Stimulated activated CD4-positive, alpha-beta T cell treated with anti-CD3 and anti-CD28 coated beads, Interleukin-1b, Interleukin-23, amount 100 ng/mL, for 1 hour (primary cell): Measurements from ENCODE around the gene CDADC1.

Experiments
- DNase-seq, 2 donors: peaks; one replicate each; pipeline ENCODE4 v3.0.0-alpha.2; 2020; ENCODE audit warnings: low read depth in 2 of 2

The CDADC1 gene

DNA sequence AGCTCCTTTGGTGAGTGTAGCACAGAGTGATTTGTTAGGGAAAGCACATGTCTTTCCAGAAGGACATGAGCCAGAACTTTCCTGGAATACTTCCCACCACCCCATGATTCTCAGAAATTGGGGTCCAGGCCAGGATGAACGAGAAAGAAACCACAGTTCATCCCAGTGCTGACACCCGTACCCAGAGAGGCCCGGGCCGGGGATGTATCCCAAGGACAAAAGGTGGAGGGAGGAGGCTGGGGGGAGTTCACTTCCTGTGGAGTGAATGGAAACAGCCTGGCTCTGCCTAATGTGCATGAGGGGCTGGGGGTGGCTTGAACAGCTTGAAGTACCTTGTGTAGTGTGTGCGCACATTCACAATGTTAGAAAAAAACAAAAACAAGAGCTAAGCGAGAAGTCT is 47.5 kb downstream of the CDADC1 start:
- no peak for DNase-seq

DNA sequence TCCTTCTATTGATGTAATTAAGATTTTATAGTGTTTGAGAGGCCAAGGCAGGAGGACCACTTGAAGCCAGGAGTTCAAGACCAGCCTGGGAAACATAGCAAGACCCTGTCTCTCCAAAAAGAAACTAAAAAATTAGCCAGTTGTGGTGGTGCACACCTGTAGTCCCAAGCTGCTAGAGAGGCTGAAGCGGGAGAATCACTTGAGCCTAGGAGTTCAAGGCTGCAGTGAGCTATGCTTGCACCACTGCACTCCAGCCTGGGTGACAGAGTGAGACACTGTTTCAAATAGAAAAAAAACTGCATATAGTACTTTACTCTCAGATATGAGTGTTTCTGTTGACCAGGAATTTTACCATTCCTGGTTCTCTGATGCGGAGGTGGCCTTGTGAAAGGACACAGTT is 48.9 kb downstream of the CDADC1 start:
- DNase-seq = no peak

DNA sequence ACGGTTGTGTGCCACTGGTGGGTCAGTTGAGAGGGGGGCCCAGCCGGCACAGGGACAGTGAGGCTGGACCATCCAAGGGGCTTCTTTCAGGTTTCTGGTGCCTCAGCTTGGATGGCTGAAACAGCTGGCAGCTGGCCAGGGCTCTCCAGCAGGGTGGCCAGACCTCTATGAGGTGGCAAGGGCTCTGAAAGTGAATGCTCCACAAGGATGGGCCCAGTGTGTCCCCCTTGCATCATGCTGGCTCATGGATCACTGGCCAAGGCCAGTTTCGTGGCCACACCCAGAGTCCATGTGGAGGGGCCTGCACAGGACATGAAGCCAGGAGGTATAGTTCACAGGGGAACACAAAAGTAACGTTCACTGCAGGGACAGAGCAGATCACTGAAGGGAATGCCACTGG is 49.6 kb downstream of the CDADC1 start:
- DNase-seq = no peak

DNA sequence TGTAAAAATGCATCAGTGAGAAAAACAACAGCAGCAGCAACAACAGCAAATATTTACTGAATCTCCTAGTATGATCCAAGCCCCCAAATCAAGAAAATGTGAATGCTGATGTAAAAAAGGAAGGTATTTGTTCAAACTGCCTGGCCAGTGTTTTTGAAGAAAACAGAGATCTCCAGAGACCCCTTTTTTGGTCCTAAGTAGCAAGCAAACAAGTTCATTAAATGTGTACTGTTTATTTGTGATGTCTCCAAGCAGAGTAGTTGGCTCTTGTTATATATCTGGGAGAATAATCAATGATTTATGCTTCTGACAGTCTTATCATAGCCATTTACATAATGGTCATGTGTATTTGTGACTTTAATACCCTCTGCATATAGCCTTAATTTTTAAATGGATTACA is 50.7 kb downstream of the CDADC1 start:
- DNase-seq = no peak

DNA sequence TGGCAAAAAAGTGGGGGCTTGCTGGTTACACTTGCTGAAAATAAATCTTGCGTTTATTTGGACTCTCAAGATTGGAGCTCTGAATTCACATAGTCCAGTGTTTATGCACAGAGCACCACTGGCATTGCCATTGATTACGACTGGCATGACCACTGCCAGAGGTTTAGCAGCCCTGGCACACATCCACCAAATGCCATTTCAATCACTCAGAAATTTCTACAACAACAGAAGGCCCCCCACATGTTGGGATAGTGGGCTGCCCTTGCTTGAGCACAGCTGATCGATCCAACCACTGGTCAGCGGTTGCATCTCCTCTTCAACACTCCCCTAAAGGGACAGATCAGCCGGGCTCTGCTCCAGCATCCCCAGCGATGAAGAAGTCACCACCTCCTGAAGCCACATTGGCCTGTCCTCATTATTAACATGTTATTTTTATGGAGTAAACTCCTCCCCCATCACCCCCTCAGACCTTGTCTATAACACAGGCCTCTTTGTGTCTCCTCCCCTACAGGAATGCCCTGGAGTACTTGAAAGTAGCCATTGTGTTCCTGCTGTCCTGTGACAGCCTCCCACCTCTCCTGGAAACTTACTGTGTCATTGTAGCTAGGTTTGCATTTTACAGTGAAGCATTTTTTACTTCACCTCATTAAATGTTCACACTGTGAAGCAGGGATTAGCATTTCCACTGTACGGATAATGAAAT is 51.3 kb downstream of the CDADC1 start:
- no peak for DNase-seq

DNA sequence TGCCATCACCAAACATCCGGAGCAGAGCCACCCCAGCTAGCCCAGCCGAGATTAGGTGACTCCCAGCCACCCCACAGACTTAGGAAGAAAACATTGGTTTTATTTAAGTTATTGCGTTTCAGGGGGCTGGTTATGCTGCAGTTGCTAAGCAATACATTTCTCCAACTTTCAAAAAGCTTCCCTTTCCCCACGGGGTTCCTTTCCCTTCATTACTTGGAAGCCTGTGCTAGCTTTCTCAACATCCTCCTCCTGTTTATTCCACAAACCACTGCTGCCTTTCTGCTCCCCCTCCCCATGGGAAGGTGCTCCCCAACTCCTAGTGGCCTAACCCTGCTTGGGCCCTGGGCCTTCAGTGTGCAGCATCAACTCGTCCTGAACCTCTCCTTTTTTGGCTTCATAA is 52.6 kb downstream of the CDADC1 start:
- DNase-seq = no peak

DNA sequence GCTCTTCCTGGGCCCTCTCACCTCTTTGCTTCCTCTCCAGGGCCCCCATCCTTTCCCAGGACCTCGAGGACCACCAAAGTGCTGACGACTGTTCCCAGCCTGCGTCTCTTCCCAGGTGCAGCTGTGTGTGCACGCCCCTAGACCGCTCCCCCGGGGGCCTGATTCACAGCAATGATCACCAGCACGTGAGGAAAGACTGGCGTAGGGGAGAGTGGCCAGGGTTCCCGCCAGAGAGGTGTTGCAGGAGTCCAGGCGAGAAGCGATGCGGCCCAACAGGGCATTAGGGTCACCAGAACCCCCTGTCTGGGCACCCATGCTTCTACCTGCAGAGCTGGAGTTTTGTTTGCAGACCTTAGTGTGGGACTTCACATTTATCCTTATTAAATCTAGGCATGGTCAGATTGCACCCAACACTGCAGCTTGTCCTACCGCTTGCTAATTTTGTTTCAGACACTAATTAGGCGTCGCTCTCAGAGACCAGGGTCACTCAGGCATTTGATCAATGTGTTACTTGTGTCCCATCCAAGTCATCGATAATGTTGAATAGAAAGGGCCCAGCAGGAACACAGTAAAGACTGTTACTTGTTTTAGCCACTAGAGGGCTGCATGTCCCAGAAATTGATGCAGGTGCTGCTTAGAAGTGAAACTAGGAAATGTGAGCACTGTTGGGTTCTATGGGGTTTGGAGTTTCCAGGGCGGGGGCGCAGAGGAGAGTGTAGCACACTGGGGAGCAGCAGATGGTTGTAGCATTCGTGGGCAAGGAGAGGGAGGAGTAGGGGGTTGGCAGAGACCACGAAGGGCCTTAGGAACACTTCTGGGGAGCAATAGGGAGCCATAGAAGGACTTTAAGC is 53.2 kb downstream of the CDADC1 start:
- peak; percentile 29 to 41 for DNase-seq

DNA sequence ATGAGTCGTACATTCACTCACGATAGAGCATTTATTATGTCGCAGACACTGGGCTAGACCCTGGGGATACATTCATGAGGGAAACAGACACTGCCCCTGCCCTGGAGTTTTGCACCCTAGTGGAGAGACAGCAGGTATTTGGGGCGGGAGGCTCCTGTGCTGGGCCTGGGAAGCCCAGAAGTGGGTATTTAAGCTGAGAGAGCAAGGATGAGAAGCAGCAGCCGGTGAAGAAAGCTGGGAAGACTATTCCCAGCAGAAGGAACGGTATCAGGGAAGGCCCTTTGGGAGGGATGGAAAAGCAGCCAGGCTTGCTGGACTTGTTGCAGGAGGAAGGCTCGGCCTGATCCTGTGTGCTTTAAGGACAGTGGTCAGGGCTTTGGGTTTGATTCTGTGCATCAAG is 54.5 kb downstream of the CDADC1 start:
- no peak for DNase-seq

DNA sequence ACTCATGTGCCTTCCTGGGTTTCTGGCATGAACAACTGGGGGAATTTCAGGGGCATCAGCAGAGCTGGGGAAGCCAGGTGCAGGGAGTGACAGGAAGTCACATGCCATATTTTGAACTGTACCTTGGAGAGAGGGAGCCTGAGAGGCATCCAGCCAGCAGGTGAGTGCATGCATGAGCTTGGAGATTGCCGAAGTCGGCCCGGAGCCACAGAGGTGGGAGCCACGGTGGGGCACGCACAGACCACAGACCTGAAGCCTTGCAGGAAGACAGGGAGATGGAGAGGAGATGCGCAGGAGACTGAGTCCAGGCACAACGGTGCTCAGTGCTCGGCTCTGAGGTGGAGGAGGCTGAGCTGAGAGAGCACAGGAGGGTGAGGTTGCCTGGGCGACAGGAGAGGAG is 55.1 kb downstream of the CDADC1 start:
- no peak for DNase-seq

DNA sequence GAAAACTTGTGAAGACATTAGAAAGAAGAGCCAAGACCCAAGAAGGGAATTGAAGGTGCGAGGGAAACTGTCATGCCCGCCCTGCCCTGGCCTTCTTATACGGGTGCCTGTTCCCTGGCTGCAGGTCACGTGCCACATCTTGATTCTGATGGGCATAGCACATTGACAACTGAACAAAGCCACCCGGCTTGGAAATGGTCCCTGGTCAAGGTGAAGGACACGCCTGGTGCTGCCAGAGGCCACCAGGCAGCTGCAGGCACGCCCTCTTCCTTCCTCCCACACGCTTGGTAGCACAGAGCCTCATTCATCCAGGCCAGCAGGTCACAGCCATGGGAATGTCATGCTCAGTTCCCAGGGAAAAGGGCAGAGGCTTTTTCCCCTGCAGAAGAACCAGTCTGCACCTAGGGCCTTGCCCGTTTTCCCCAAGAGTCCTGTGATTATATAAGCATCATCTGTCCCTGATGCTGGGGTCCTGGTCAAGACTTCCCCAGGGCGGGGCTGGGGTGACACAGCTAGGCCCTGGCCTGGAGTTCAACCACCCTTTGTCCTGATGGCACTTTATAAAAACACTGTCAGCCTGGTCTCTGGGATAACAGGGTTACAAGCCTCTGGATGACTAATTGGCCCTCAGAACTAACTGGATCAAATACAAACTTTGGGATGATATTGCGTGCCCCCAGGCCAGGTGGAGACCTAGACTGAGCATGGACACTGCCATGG is 56.0 kb downstream of the CDADC1 start:
- DNase-seq = no peak

DNA sequence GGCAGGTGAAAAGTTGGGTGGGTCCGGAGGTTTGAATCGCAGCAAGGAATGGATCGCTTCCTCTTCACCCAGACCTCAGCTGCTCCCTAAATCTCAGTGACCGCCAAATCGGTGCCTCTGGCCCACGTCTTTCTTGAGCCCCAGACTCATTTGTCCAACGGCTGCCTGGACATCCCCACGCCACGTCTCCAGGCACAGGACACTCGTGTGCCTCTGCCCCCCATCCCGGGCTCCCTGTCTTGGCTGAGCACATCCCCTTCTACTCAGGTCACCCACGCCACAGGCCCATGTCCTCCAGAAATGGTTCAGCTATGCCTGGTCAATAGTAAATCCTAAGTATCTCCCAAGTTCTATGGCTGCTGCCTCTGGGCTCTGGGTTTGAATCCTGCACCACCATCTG is 56.6 kb downstream of the CDADC1 start:
- DNase-seq = no peak

DNA sequence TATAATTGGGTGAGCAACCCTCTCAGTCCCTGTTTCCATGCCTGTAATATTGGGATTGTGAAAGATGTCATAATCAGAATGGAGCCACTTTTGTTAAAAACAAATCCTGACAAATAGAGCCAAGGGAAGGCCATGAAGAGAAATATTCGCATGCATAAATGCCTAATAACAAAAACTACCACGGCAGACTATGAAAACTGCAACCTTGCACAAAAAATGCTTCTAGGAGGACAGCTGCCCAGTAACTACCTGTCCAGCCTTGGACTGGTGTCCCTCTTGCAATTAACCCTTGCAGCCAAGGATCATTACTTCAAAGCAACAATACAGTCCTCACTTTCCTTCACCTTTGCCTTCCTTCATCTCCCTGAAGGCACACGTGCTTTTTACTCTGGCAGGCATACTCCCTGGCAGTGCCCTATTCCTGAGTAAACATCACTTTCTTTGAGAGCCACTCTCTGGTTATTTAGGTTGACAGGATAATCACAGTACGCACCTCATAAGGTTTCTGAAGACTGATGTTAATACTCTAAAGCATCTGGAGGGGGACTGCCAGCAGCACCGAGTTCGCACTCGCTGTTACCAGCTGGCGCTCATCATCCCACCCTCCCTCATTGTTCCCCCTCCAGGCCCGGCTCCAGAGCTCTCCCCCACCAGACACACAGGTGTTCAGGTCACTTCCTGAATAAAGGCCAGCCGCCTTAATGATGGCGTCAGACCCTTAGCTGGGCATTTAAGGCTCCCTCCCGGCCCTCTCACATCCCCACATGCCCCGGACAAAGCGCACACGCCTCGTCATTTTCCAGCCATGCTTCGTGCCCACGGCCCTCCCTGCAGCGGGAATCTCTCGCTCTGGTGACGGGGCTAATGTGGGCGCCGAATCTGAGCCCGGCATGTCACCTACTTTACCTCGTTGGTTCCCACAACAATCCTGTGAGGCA is 57.3 kb downstream of the CDADC1 start:
- DNase-seq = no peak

DNA sequence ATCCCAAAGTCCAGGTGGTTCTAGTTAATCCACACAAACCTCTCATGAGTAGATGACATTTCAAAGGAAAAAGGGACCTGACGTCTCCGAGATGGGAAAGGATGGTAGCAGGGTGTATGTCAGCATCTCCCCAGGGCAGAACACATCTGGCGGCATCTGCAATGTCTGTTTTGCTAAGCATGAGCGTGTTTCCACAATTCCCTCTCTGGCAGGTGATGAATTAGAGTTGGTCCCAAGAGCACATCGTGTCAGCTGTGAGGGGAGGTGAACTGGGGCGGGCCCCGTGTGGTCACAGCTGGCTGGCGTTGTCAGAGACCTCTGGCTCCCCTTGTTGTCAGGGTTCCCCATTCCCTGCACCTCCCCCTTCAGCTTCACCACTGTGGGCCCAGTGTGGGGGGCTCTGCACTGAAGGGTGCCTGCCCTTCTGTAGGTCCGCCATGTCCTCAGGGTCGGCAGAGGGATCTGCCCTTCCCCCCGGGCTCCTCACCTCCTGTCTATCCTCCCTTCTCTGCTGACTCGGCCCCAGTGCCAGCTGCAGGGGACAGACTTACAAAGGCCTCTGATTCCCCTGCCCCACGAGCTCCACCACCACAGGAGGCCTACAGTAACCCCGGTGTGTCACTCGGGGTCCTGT is 58.2 kb downstream of the CDADC1 start:
- DNase-seq = no peak

DNA sequence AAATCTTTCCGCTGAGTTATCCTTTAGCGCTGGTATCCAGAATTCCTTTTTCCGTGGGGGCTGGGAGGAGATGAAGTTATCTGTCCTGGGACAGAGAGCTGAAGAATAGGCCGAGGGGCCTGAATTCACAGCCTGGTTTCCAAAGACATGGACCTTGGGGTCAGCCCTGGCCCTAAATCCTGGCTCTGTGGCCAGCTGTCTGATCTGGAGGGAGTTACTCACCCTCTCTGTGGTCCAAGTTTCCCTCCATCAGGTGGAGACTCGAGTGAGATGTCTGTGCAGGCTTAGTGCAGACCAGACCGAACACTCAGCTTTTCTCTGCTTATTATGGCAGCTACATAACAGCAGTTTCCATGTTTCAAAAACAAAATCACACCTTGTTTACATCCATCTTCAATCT is 59.6 kb downstream of the CDADC1 start:
- no peak for DNase-seq

DNA sequence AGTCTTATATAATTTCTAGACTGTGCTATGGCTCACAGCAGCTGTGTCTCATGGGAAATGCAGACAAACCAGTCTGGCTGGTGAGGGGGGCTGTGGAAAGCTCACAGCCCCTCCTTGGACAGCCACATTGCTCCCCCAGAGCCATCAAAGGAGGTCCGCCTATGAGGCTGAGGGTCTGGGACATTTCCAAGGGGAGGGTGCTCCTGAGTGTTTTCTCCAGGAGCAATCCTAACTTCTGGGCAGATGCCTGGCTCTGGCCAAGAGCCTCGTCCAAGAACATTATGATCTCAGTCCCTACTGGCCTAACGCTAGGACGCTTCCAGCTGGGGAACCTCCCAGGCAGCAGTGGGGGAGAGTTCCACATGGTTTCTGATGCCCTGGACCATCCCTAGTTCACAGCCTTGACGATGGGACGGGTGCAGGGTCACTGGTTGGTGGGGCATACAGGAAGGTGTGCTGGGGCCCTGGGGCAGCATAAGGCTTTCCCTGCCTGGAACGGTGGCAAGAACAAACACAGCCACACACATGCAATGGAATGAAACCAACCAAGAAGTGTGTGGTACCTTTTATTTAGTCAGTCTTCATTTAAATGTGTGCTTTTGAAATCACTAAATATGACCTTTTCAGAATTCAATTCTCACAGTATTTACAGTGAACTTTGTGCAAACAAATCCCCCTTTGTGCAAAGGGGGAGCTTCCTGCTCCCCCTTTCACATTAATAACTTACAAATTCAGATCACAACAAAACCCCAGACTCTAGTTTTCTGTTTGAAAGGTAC is 60.6 kb downstream of the CDADC1 start:
- DNase-seq = no peak

DNA sequence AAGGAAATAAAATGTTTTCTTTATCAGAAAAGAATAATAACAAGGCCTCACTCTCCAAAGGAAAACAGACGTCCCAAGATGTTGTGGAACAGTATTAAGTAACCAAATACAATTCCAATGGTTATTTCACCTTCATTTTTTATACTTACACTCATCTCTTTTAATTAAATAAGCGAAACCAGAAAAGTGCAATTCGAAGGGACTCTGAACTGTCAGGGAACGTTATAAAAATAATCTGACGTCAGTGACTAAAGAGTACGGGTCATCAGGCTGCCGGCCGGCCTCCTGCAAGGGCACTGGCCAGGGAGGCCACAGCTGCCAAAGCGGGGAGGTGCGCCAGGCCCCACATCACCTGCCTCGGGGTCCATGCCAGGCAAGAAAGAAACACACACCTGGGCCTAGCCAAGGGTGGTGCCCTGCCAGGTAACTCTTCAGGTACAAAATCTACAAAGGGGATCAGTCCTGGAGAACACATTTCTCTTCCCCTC is 61.2 kb downstream of the CDADC1 start:
- no peak for DNase-seq

DNA sequence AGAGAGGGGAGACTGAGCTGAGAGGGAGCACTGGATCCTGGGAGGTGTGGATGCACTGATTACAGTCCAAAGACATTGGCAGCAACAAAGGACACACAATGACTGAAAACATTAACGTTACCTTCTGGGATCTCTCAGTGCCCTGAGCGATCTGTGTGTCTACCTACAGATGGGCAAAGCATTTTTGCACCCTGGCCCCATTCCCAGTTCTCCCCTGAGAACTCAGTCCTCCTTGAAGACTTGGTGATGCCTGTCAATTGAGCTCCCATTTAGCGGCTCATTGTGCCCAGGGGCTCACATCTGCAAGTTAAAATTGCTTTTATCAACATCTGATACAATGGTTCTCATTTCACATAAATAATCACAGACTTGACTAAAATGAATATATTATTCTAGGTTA is 62.5 kb downstream of the CDADC1 start:
- no peak for DNase-seq

DNA sequence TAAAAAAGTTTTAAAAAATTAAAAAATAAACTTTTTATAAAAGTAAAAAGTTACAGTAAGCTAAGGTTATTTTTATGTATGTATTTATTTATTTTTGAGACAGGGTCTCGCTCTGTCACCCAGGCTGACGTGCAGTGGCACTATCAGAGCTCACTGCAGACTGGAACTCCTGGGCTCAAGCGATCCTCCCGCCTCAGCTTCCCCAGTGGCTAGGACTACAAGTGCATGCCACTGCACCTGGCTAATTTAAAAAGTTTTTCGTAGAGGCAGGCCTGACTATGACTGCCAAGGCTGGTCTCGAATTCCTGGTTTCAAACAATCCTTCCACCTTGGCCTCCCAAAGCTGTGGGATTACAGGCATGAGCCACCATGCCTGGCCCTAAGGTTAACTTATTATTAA is 64.1 kb downstream of the CDADC1 start:
- no peak for DNase-seq

DNA sequence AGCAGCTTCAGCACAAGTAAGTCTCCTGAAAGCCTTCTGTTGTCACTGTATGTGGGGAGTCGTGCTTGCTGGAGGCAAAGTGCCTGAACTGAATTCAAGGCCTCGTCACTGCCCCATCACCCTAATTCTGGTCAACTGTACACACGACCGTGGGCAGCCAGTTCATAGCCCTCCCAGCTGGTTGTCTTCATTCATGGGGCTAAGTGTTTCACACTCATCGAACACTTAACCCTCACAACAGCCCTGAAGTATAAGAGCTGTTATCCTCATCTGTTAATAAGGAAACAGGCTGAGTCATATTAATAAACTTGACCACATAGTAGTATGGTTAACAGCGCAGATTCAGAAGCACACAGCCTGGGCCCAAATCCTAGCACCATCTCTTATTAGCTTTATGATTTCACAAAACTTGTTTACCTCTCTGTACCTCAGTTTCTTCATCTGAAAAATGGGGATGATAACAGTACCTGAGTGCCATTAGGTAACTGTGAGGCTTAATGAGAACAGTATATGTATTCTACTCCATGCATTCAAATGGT is 66.7 kb downstream of the CDADC1 start:
- no peak for DNase-seq

DNA sequence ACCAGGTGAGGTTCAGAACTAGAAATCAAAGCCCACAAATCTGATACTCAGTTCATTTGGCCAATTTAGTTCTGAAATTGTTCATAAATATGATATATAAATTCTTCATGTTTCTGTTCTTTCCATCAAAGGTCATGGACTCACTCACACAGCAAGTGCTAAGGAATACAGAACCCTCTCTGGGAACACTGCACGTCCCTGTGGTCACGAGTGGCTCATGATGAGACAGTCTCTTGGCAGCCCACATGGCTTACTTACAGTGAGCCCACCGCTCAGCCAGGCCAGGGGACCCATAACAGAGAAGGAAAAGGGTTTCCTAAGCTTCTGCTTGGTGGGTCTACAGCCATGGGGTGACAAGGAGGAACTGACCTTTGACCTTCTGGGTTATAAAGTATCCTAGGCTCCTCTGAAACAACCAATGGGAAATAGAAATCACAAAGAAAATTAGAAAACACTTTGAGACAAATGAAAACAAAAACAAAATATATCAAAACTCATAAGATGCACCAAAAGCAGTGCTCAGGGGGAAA is 67.4 kb downstream of the CDADC1 start:
- no peak for DNase-seq
